Smooth muscle cell (in vitro differentiated cells): ENCODE results near the gene EPC2. TPM values are rescaled to one million over a fixed set of nuclear protein-coding genes. Genes with fewer than 3 reads are reported as not detected.

ENCODE experiments used
- DNase-seq: peaks from one replicate; lab custom pipeline; 2025; ENCODE audit not compliant: unreplicated experiment; lab: John Stamatoyannopoulos, UW
- H2AFZ ChIP-seq: fragments of 200-600 bp; sonication (generic); 2 replicates; pipeline ENCODE4 v1.6.0; 2016; ENCODE audit warnings: antibody characterized with exemption, low read depth, mild to moderate bottlenecking
- H3F3A ChIP-seq: fragments of 200-600 bp; sonication (generic); 2 replicates; pipeline ENCODE4 v1.6.0; 2017; ENCODE audit warnings: antibody characterized with exemption, low read depth
- H3K27ac ChIP-seq: fragments of 200-600 bp; sonication (generic); 2 replicates; pipeline ENCODE4 v1.5.1; 2016; ENCODE audit warnings: low read depth, mild to moderate bottlenecking
- H3K27me3 ChIP-seq: fragments of 200-600 bp; sonication (generic); 2 replicates; pipeline ENCODE4 v1.6.1; 2016; ENCODE audit warnings: low read depth, mild to moderate bottlenecking
- H3K36me3 ChIP-seq: fragments of 200-600 bp; sonication (generic); 2 replicates; pipeline ENCODE4 v1.5.1; 2016; ENCODE audit warnings: low read depth
- H3K4me1 ChIP-seq: fragments of 200-600 bp; sonication (generic); 2 replicates; pipeline ENCODE4 v1.5.1; 2016; ENCODE audit warnings: low read depth
- H3K4me2 ChIP-seq: fragments of 200-600 bp; sonication (generic); 2 replicates; pipeline ENCODE4 v1.6.0; 2016; ENCODE audit warnings: mild to moderate bottlenecking
- H3K4me3 ChIP-seq: fragments of 200-600 bp; sonication (generic); 2 replicates; pipeline ENCODE4 v1.5.1; 2016; ENCODE audit warnings: mild to moderate bottlenecking
- H3K79me2 ChIP-seq: fragments of 200-600 bp; sonication (generic); 2 replicates; pipeline ENCODE4 v1.6.0; 2016; ENCODE audit warnings: low read depth, mild to moderate bottlenecking
- H3K9ac ChIP-seq: fragments of 200-600 bp; sonication (generic); 2 replicates; pipeline ENCODE4 v1.6.0; 2016; ENCODE audit warnings: low read depth
- H3K9me3 ChIP-seq: fragments of 200-600 bp; sonication (generic); replicated peaks from 2 replicates; pipeline ENCODE4 v1.5.1; 2016; ENCODE audit warnings: low read depth
- H4K20me1 ChIP-seq: fragments of 200-600 bp; sonication (generic); 2 replicates; pipeline ENCODE4 v1.6.0; 2016; ENCODE audit warnings: low read depth
- WGBS: methylation state at CpG from one replicate; pipeline ENCODE4 v1.1.7; 2016; ENCODE audit warnings: low lambda C conversion rate; 5-methylcytosine and 5-hydroxymethylcytosine counted together
- polyA plus RNA-seq: library from polyadenylated mRNA; unstranded; fragments of >200 nt; fragmentation: Nextera tagmentation; extraction: Ambion mirVana; gene quantifications from 2 replicates; pipeline ENCODE4 v1.2.1, GENCODE V29; 2016
- total RNA-seq: library from RNA; depleted of rRNA; stranded (reverse); fragments of >200 nt; gene quantifications from 2 replicates; pipeline ENCODE4 v1.2.3, GENCODE V29; 2014
- TF ChIP-seq, protein P1 (sequence below): fragments of 200-600 bp; sonication (generic); IDR thresholded peaks from 2 replicates; pipeline ENCODE4 v1.5.1; 2017; ENCODE audit warnings: borderline replicate concordance, mild to moderate bottlenecking, antibody characterized with exemption; ENCODE audit not compliant: insufficient read depth, poor library complexity, severe bottlenecking

The EPC2 gene
- total and polyA plus RNA-seq, 2 experiments from 2014 or later = 2.7 to 26.7 TPM

DNA sequence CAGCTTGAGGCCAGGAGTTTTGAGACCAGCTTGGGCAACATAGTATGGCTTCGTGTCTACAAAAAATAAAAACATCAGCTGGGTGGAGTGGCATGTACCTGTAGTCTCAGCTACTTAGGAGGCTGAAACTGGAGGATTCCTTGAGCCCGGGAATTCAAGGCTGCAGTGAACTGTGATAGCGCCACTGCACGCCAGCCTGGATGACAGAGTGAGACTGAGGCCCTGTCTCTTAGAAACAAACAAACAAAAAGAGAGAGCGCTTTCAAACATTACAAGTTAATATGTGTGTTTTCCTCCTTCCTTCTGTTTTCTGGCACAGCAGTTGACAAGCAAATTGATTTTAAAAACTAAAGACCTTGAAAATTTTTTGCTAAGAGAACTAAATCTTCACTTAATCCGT, 9.9 kb downstream of the EPC2 start:
- Histone ChIP-seq H3F3A (peaks cover 6% of the 10 kb centered on the region), H3K4me3 (no peak overlapping the region), H3K4me2 (no peak overlapping the region), H2AFZ (no peak overlapping the region), H3K36me3 (no peaks in the 10 kb centered on the region), H4K20me1 (peaks cover 99% of the 10 kb centered on the region), H3K4me1 (peaks cover 9% of the 10 kb centered on the region), H3K27ac (no peak overlapping the region), H3K79me2 (peaks cover 100% of the 10 kb centered on the region), H3K9ac (no peak overlapping the region), H3K9me3 (no peaks in the 10 kb centered on the region), H3K27me3 (no peaks in the 10 kb centered on the region)
- WGBS = 91% methylated on average over 6 of the region's 6 CpGs
- TF ChIP-seq, protein P1, sequence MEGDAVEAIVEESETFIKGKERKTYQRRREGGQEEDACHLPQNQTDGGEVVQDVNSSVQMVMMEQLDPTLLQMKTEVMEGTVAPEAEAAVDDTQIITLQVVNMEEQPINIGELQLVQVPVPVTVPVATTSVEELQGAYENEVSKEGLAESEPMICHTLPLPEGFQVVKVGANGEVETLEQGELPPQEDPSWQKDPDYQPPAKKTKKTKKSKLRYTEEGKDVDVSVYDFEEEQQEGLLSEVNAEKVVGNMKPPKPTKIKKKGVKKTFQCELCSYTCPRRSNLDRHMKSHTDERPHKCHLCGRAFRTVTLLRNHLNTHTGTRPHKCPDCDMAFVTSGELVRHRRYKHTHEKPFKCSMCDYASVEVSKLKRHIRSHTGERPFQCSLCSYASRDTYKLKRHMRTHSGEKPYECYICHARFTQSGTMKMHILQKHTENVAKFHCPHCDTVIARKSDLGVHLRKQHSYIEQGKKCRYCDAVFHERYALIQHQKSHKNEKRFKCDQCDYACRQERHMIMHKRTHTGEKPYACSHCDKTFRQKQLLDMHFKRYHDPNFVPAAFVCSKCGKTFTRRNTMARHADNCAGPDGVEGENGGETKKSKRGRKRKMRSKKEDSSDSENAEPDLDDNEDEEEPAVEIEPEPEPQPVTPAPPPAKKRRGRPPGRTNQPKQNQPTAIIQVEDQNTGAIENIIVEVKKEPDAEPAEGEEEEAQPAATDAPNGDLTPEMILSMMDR = no peak
- DNase-seq = no peak

DNA sequence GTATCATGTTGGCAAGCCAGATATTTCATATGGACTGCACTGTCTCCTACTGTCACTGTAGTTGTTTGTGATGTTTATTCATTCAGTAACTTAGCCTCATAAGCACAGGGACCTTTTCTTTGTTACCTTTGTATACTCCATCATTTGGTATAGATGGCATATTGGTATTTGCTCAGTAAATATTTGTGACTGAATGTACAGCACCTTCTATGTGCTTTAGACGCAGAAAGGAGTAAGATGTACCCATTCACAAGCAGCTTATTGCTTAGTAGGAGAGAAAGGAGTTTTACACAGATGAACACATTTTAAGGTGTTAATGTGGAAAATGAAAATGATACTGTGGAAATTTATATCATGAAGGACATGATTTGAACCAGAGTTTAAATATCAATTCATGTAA, 12.0 kb downstream of the EPC2 start:
- Histone ChIP-seq H3K27me3 (no peaks in the 10 kb centered on the region), H4K20me1 (peaks cover 97% of the 10 kb centered on the region), H3F3A (peaks cover 6% of the 10 kb centered on the region), H3K4me1 (peaks cover 22% of the 10 kb centered on the region), H3K79me2 (peaks cover 100% of the 10 kb centered on the region), H3K4me3 (no peak overlapping the region), H3K9ac (no peak overlapping the region), H3K9me3 (no peaks in the 10 kb centered on the region), H3K27ac (no peak overlapping the region), H2AFZ (no peak overlapping the region), H3K36me3 (no peaks in the 10 kb centered on the region), H3K4me2 (no peak overlapping the region)
- DNase-seq = no peak
- TF ChIP-seq, protein P1 = no peak
- 92% methylated on average over 1 of the region's 1 CpG for WGBS

GRCh38 chr2:148658807-148659722, 14.5 kb downstream of the EPC2 start:
- no peaks in the 10 kb centered on the region for H3K36me3 ChIP-seq
- H3F3A ChIP-seq = peaks cover 6% of the 10 kb centered on the region
- no peak overlapping the region for H3K4me3 ChIP-seq
- H3K27me3 ChIP-seq = no peaks in the 10 kb centered on the region
- H3K4me1 ChIP-seq = peaks cover 20% of the 10 kb centered on the region
- H3K9me3 ChIP-seq = no peaks in the 10 kb centered on the region
- H3K4me2 ChIP-seq = peak overlapping the region; percentile 56
- H3K27ac ChIP-seq = peak overlapping the region; percentile 90
- peak overlapping the region; percentile 59 for H3K9ac ChIP-seq
- WGBS = 27% methylated on average over 2 of the region's 2 CpGs
- peaks cover 86% of the 10 kb centered on the region for H4K20me1 ChIP-seq
- TF ChIP-seq, protein P1 = no peak
- DNase-seq = no peak
- H3K79me2 ChIP-seq = peaks cover 97% of the 10 kb centered on the region
- no peak overlapping the region for H2AFZ ChIP-seq
